ENCODE data around the gene UBE3C. TPM values are rescaled to one million over a fixed set of nuclear protein-coding genes. Genes with fewer than 3 reads are reported as not detected.
"Not testable (repeated sequence)": the region's sequence is repeated elsewhere in the genome, so short reads cannot be mapped to it uniquely, and the experiment has no call there.

UBE3C gene
- total RNA-seq, 1 donor from 2014 or later, result 65.3 TPM

DNA sequence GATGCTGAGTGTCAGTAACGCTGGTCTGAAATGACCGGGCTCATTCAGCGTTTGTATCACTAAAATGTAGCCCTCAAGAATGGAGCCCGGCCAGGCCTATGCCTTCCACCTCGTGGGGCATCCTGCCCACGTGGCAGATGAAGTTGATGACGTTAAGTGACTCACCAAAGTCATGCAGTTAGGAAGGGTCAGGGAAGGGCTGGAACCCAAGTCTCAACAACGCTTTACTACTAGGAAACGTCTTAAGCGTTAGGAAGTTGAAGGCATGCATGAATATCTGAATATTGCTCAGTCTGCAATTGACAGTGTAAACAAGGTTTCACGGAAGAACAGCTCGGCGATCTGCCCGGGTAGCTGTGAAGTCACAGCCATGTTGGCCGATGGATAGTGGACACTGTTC lies 14.0 kb upstream of the UBE3C start:
- ChIA-PET POLR2A (no interaction called here), CTCF (no interaction called here)

DNA sequence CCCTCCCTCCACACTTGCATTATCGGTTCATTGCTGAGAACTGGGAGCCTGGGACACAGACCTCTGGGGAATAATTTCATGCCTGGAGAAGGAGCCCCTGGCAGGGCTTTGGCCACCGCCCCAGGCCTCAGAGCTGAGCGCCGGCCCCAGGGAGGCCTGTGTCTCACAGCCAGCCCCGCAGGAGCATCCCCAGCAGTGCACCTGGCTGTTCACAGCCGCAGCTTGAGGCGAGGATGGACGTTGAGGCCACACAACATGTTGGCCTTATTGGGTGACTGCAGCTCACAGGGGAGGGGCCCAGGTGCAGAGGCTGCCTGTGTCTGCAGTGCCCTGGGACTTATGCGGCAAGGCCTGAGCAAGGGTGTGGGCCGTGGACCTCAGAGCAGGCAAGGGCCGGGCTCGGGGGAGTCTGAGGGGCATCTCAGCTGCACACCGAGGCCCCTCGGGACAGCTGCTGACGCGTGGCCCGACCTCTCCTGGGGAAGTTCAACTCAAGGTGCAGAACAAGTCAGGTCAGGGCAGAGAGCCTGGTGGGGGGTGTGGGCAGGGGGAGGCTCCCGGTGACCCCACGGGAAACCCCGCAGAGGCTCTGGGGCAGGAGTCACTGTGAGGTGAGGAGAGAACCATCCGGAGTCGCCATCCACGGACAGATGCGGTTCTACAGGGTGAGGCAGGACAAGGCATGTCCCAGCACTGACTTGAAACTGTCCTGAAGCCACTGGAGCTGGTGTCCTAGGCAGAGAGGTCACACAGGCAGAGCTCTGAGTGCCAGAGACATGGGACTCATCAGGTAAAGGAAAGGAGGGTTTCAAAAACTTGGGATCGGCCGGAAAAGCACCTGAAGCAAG lies 13.1 kb upstream of the UBE3C start:
- Mint-ChIP-seq H3K36me3 (ENCODE audit: low read depth) (no peaks in the 10 kb centered on the region), H3K4me1 (no peaks in the 10 kb centered on the region), H3K9me3 (no peaks in the 10 kb centered on the region), H3K27ac (no peak overlapping the region), H3K4me3 (no peak overlapping the region), H3K27me3 (peaks cover 12% of the 10 kb centered on the region)
- ATAC-seq (ENCODE audit: low read depth) (no peak), DNase-seq (no peak)
- TF ChIP-seq, protein P1, sequence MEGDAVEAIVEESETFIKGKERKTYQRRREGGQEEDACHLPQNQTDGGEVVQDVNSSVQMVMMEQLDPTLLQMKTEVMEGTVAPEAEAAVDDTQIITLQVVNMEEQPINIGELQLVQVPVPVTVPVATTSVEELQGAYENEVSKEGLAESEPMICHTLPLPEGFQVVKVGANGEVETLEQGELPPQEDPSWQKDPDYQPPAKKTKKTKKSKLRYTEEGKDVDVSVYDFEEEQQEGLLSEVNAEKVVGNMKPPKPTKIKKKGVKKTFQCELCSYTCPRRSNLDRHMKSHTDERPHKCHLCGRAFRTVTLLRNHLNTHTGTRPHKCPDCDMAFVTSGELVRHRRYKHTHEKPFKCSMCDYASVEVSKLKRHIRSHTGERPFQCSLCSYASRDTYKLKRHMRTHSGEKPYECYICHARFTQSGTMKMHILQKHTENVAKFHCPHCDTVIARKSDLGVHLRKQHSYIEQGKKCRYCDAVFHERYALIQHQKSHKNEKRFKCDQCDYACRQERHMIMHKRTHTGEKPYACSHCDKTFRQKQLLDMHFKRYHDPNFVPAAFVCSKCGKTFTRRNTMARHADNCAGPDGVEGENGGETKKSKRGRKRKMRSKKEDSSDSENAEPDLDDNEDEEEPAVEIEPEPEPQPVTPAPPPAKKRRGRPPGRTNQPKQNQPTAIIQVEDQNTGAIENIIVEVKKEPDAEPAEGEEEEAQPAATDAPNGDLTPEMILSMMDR (IDR thresholded peaks at IDR 0.05), result no peak
- CTCF ChIA-PET, result no interaction called here
- intact Hi-C loops (cut with micrococcal nuclease), result no loop called here
- POLR2A ChIA-PET, result no interaction called here

More for the DNA sequence above, 14.0 kb upstream of the UBE3C start:
- no peak overlapping the region for H3K4me3 Mint-ChIP-seq
- no peak overlapping the region for H3K27ac Mint-ChIP-seq
- no peak for ATAC-seq (ENCODE audit: low read depth)
- TF ChIP-seq, protein P1 (IDR thresholded peaks at IDR 0.05), result no peak
- intact Hi-C loops (cut with micrococcal nuclease), result no loop called here
- no peaks in the 10 kb centered on the region for H3K9me3 Mint-ChIP-seq
- no peak for DNase-seq
- H3K36me3 Mint-ChIP-seq (ENCODE audit: low read depth), result no peaks in the 10 kb centered on the region
- peaks cover 7% of the 10 kb centered on the region for H3K27me3 Mint-ChIP-seq
- no peaks in the 10 kb centered on the region for H3K4me1 Mint-ChIP-seq

DNA sequence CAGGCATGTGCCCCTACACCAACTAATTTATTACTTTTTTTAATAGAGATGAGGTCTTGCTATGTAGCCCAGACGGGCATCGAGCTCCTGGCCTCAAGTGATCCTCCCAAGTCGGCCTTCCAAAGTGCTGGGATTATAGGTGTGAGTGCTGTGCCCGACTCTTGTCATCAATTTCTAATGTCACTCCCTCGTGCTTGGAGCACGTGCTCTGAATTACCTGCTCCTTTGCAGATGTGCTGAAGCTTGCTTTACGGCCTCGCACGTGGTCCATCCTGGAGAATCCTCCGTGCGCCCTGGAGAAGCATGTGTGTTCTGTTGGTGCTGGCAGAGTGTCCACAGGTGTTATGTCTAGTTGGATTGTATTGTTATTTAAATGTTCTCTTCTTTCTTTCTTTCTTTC lies 11.8 kb upstream of the UBE3C start:
- intact Hi-C loops (cut with micrococcal nuclease), result no loop called here

DNA sequence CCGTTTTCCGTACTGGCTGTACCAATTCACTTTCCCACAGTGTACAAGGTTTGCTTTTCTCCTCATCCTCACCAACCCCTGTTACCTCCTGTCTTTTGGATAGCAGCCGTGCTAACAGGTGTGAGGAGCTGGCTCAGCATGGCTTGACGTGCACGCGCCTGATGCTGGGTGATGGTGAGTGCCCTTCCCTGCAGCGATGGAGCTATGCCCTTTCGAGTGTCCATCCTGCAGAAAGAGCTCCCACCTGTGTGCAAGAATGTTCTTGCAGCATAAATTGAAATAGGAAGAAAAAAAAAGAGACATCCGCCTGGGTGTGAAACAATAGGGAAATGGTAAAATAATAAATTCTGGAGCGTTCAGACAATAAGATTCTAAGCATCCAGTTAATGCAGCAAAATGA lies 9.5 kb upstream of the UBE3C start:
- Mint-ChIP-seq H3K4me3 (no peak overlapping the region), H3K9me3 (no peaks in the 10 kb centered on the region), H3K4me1 (no peaks in the 10 kb centered on the region), H3K36me3 (ENCODE audit: low read depth) (no peaks in the 10 kb centered on the region), H3K27me3 (peaks cover 20% of the 10 kb centered on the region), H3K27ac (no peak overlapping the region)
- POLR2A ChIA-PET, result no interaction called here
- TF ChIP-seq, protein P1 (IDR thresholded peaks at IDR 0.05), result no peak
- CTCF ChIA-PET, result no interaction called here
- ATAC-seq (ENCODE audit: low read depth) (no peak), DNase-seq (no peak)
- intact Hi-C loops (cut with micrococcal nuclease), result no loop called here

More for the DNA sequence above, 11.8 kb upstream of the UBE3C start:
- ChIA-PET POLR2A (no interaction called here), CTCF (no interaction called here)
- ATAC-seq (ENCODE audit: low read depth), result no peak
- Mint-ChIP-seq H3K4me1 (no peaks in the 10 kb centered on the region), H3K27ac (no peak overlapping the region), H3K4me3 (no peak overlapping the region), H3K9me3 (no peaks in the 10 kb centered on the region), H3K27me3 (peaks cover 16% of the 10 kb centered on the region), H3K36me3 (ENCODE audit: low read depth) (no peaks in the 10 kb centered on the region)
- TF ChIP-seq, protein P1 (IDR thresholded peaks at IDR 0.05), result no peak
- DNase-seq, result no peak

DNA sequence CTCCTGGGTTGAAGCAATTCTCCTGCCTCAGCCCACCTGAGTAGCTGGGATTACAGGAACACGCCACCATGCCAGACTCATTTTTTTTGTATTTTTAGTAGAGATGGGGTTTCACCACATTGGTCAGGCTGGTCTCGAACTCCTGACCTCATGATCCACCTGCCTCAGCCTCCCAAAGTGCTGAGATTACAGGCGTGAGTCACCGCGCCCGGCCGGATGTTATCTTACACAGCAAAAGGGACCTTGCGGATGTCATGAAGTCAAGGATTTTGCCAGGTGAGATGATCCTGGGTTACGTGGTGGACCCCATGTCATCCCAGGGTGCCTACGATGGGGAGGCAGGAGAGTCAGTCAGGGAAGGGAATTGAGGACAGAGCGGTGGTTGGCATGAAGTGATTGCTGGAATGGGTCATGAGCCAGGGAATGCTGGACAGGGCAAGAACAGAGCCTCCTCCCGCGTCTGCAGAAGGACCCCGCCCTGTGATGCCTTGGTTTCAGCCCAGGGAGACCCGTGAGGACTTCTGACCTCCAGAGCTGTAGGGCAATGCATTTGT lies 8.7 kb upstream of the UBE3C start:
- Mint-ChIP-seq H3K36me3 (ENCODE audit: low read depth) (no peaks in the 10 kb centered on the region), H3K4me1 (no peaks in the 10 kb centered on the region), H3K9me3 (no peaks in the 10 kb centered on the region), H3K27ac (no peak overlapping the region), H3K27me3 (peaks cover 19% of the 10 kb centered on the region), H3K4me3 (no peak overlapping the region)
- CTCF ChIA-PET, result no interaction called here
- intact Hi-C loops (cut with micrococcal nuclease), result no loop called here
- DNase-seq, result no peak
- no peak for ATAC-seq (ENCODE audit: low read depth)
- POLR2A ChIA-PET, result no interaction called here
- TF ChIP-seq, protein P1 (IDR thresholded peaks at IDR 0.05), result no peak

DNA sequence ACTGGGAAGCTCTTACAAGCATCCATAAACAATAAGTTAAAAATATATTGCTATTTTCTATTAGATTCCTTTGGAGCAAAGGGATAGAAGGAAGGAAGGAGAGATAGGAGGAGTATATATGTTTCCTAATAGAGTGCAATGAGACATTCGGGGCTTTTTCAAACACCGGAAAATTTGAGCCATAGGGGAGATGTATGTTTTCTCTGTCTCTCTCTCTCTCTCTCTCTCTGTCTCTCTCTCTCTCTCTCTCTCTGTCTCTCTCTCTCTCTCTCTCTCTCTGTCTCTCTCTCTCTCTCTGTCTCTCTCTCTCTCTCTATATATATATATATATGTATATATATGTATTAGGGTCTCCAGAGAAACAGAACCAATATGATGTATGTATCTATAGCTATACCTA lies 7.9 kb upstream of the UBE3C start:
- intact Hi-C loops (cut with micrococcal nuclease); H3K9me3 Mint-ChIP-seq; H3K27ac Mint-ChIP-seq; H3K4me1 Mint-ChIP-seq; DNase-seq; POLR2A ChIA-PET; CTCF ChIA-PET; H3K36me3 Mint-ChIP-seq (ENCODE audit: low read depth); ATAC-seq (ENCODE audit: low read depth); H3K4me3 Mint-ChIP-seq: not testable (repeated sequence)
- H3K27me3 Mint-ChIP-seq, result peaks cover 19% of the 10 kb centered on the region

Measured in activated B cell treated with CpG ODN at 0.5 μM for 24 hours (primary cell).